Right lobe of liver (tissue), 4 donors: ENCODE data around the gene CHRND.

Source experiments
- CTCF ChIP-seq, 4 donors: fragments of 200-600 bp in 3 of 4; fragments of 450-650 bp in 1 of 4; IDR thresholded peaks; one replicate each; pipeline versions ENCODE4 v1.5.1 to v1.8.0; 2016 to 2022; ENCODE audit warnings: antibody characterized with exemption in 4 of 4, mild to moderate bottlenecking in 2 of 4
- POLR2A ChIP-seq: fragments of 450-650 bp; IDR thresholded peaks from one replicate; pipeline ENCODE4 v1.6.1; 2017; ENCODE audit warnings: antibody characterized with exemption, mild to moderate bottlenecking
- donor health status: DM: no; HTN: no; CAD: no.
- donor health status: DM: no; HTN: no; CAD: no.
- donor health status: DM: no; HTN: yes; CAD: no.

GRCh38 chr2:232488097-232488711, 37.8 kb upstream of the CHRND start:
- TF ChIP-seq CTCF (IDR thresholded peaks at IDR 0.05): no peak
- no peak for TF ChIP-seq POLR2A
